ENCODE measurements around the gene STYX.
"Not testable (repeated sequence)": the region's sequence is repeated elsewhere in the genome, so short reads cannot be mapped to it uniquely, and the experiment has no call there.

STYX gene

GRCh38 chr14:52706724-52707706 lies 23.0 kb upstream of the STYX start, which contains the start of gene PSMC6:
Gene PSMC6, plus strand, starts transcription at chr14:52707200. Its CDS starts 20 bp downstream, at chr14:52707220.
- in situ Hi-C loops (cut with HindIII; ENCODE audit: low pct_ligation_motif_present, low sequenced_read_pairs) = no loop called here
- TF ChIP-seq CTCF (IDR thresholded peaks at IDR 0.05; ENCODE audit: low read depth, low read length, missing control alignments) = no peak
- H3K27me3 ChIP-seq (replicated peaks) = no peaks in the 10 kb centered on the region
- H3K36me3 ChIP-seq (replicated peaks) = peaks cover 21% of the 10 kb centered on the region
- peak within 1 kb of the TSS; percentile 79 for H3K4me3 ChIP-seq (ENCODE audit: low read depth, low read length)
- peak; percentile 89 for DNase-seq
- peak within 1 kb of the TSS; percentile 80 for H3K27ac ChIP-seq

GRCh38 chr14:52711666-52712065 lies 18.3 kb upstream of the STYX start:
- no peaks in the 10 kb centered on the region for H3K27me3 ChIP-seq (replicated peaks)
- no peak for TF ChIP-seq CTCF (IDR thresholded peaks at IDR 0.05; ENCODE audit: low read depth, low read length, missing control alignments)
- no peak overlapping the region for H3K27ac ChIP-seq
- in situ Hi-C loops (cut with HindIII; ENCODE audit: low pct_ligation_motif_present, low sequenced_read_pairs) = no loop called here
- DNase-seq = no peak
- no peak overlapping the region for H3K4me3 ChIP-seq (ENCODE audit: low read depth, low read length)
- peaks cover 55% of the 10 kb centered on the region for H3K36me3 ChIP-seq (replicated peaks)

- Histone ChIP-seq H3K36me3 (replicated peaks) (peaks cover 69% of the 10 kb centered on the region), H3K4me3 (ENCODE audit: low read depth, low read length) (no peak overlapping the region), H3K27me3 (replicated peaks) (no peaks in the 10 kb centered on the region), H3K27ac (no peak overlapping the region)
- no peak for TF ChIP-seq CTCF (IDR thresholded peaks at IDR 0.05; ENCODE audit: low read depth, low read length, missing control alignments)
- no peak for DNase-seq
- in situ Hi-C loops (cut with HindIII; ENCODE audit: low pct_ligation_motif_present, low sequenced_read_pairs) = no loop called here
Measured at GRCh38 chr14:52716155-52716554, 13.8 kb upstream of the STYX start.

- H3K36me3 ChIP-seq (replicated peaks) = peaks cover 56% of the 10 kb centered on the region
- no peak overlapping the region for H3K4me3 ChIP-seq (ENCODE audit: low read depth, low read length)
- in situ Hi-C loops (cut with HindIII; ENCODE audit: low pct_ligation_motif_present, low sequenced_read_pairs) = no loop called here
- no peak for DNase-seq
- no peak for TF ChIP-seq CTCF (IDR thresholded peaks at IDR 0.05; ENCODE audit: low read depth, low read length, missing control alignments)
- no peaks in the 10 kb centered on the region for H3K27me3 ChIP-seq (replicated peaks)
- H3K27ac ChIP-seq = no peak overlapping the region
Measured at GRCh38 chr14:52723514-52724359, 6.2 kb upstream of the STYX start.

- Histone ChIP-seq H3K4me3 (ENCODE audit: low read depth, low read length) (no peak overlapping the region), H3K27ac (no peak overlapping the region), H3K27me3 (replicated peaks) (no peaks in the 10 kb centered on the region), H3K36me3 (replicated peaks) (peaks cover 52% of the 10 kb centered on the region)
- no peak for TF ChIP-seq CTCF (IDR thresholded peaks at IDR 0.05; ENCODE audit: low read depth, low read length, missing control alignments)
- no peak for DNase-seq
- in situ Hi-C loops (cut with HindIII; ENCODE audit: low pct_ligation_motif_present, low sequenced_read_pairs) = no loop called here
Measured at GRCh38 chr14:52724360-52724644, 5.7 kb upstream of the STYX start.

GRCh38 chr14:52727509-52727908 lies 2.5 kb upstream of the STYX start:
- DNase-seq; H3K27ac ChIP-seq; in situ Hi-C loops (cut with HindIII; ENCODE audit: low pct_ligation_motif_present, low sequenced_read_pairs); H3K4me3 ChIP-seq (ENCODE audit: low read depth, low read length); H3K27me3 ChIP-seq (replicated peaks): not testable (repeated sequence)
- H3K36me3 ChIP-seq (replicated peaks) = peaks cover 27% of the 10 kb centered on the region

GRCh38 chr14:52729035-52729434 lies 931 bp upstream of the STYX start:
- Histone ChIP-seq H3K27ac (peak overlapping the region; percentile 80), H3K36me3 (replicated peaks) (peaks cover 16% of the 10 kb centered on the region)
- H3K27me3 ChIP-seq (replicated peaks); in situ Hi-C loops (cut with HindIII; ENCODE audit: low pct_ligation_motif_present, low sequenced_read_pairs); H3K4me3 ChIP-seq (ENCODE audit: low read depth, low read length); DNase-seq: not testable (repeated sequence)

Data from brain microvascular endothelial cell (primary cell).